ENCODE data around the gene TSN.
"Not testable (repeated sequence)": the region's sequence is repeated elsewhere in the genome, so short reads cannot be mapped to it uniquely, and the experiment has no call there.

TSN gene

DNA sequence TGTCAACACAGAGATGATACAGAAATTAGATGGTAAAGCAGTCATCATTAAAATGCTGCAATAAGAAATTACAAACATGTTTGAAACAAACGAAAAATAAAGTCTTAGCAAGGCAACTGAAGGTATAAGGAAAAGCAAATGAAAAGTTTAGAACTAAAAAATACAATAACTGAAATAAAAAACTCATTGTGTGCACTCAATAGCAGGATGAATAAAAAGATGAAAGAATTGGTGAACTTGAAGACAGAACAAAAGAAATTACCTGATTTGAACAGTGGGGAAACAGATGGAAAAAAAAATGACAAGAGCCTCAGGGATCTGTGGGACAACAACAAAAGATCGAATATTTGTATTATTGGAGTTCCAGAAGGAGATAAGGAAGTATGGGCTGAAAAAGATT is 46.5 kb downstream of the TSN start:
- no peak for DNase-seq (ENCODE audit: low spot score)

DNA sequence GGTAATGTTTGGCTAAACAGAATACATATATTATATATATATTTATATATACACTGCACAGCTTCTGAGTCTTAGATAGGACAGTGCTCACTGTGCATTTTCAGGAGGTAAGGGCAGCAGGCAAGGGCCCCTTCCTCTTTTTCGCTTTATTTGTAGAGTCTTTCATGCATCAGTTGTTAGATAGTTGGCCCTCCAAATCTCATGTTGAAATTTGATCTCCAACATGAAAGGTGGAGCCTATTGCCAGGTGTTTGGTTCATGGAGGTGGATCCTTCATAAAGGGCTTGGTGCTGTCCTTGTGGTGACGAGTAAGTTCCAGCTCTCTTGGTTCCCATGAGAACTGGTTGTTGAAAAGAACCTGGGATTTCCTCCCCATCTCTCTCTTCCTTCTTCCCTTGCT is 48.1 kb downstream of the TSN start:
- no peak for DNase-seq (ENCODE audit: low spot score)

DNA sequence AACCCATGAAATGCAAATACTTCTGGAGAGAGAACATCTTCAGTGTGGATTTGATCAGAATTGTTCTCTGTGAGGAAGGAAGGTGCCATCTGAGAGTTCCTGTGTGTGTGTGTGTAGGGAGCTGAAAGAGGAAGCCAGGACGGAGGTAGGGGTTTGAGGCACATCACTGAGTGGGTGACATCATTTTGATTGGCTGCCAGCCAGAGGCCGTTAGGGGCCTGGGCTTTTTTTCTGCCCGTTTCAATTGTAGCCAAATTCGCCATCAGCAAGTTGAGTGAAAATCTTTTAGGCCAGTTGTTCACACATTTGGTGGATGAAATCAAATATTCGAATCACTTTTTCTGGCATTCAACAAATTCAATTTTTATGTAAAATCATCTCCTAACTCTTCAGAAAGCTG is 48.9 kb downstream of the TSN start:
- DNase-seq (ENCODE audit: low spot score), result no peak

DNA sequence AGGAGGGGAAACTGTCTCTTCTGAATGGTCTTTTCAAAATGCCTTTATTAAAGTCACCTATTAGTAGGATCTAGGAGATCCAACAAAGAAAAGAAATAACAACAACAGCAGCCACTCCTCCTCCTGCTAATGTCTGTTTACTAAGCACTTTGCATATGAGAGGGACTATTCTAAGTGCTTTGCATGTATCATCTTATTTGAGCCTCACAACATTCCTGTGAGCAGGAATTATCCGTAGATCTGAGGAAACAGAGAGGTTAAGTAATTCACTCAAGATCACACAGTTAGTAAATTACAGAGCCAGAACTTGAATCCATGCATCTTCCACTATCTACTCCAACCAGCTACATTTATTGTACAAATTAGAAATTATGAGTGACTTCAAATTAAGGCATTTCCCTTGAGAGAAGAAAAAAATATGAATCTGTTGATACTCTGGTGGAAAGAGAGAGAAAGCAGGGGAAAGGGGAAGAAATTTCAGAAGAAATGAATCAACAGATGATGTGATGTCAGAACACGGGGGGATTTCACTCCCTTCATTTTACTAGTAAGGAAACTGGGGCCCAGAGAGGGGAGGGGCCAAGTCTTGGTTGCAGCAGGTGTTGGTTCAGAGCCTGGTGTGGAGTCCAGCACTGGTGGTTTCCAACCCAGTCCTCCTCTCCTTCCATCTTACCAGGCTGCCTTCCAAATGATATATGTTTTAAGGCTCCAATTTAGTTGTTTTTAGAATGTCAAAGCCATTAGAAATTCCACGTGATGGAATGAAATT is 49.7 kb downstream of the TSN start:
- no peak for DNase-seq (ENCODE audit: low spot score)

DNA sequence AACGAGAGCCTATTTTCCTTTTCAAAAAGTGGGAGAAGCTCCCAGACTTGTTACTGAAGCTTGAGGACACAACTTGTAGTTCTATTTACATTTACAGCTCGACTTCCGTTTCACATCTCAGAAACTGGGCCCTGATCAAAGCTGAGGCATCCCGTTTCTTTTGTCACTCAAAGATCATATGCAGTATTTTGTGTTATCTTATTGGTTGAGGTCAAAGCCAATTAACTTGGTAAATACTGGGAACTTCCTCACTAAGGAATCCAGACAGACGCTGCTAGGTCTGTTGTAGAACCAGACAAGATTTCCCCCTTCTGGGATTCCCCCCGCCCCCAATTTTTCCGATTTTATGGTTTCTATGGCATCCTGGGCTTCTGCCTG is 50.3 kb downstream of the TSN start:
- DNase-seq (ENCODE audit: low spot score), result no peak

DNA sequence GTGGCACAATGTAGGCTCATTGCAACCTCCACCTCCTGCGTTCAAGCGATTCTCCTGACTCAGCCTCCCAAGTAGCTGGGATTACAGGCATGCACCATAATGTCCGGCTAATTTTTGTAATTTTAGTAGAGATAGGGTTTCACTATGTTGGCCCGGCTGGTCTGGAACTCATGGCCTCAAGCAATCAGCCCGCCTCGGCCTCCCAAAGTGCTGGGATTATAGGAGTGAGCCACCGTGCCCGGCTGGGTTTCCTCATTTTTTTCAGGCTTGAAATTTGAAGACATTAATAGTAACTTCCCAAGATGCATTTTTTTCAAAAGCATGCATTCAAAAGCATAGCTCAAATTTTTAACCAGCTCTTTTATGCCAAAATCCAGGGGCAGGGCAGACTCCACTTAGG is 52.3 kb downstream of the TSN start:
- not testable (repeated sequence) for DNase-seq (ENCODE audit: low spot score)

DNA sequence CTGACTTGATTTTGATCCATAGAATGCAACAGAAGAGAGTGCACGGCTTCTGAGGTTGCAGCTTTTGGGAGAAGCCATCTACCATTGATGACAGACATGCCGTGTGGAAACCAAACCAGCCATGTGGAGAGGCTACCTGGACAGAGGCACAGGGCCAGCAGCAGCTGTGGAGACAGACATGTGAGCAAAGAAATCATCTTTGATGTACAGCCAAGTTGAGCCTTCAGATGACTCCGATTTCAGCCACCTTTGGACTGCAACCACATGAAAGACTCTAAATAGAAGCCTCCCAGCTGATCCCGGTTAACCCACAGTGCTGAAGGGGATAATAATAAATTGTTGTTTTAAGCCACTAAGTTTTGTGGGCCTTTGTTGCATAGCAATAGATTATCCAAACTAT is 54.2 kb downstream of the TSN start:
- DNase-seq (ENCODE audit: low spot score), result no peak

DNA sequence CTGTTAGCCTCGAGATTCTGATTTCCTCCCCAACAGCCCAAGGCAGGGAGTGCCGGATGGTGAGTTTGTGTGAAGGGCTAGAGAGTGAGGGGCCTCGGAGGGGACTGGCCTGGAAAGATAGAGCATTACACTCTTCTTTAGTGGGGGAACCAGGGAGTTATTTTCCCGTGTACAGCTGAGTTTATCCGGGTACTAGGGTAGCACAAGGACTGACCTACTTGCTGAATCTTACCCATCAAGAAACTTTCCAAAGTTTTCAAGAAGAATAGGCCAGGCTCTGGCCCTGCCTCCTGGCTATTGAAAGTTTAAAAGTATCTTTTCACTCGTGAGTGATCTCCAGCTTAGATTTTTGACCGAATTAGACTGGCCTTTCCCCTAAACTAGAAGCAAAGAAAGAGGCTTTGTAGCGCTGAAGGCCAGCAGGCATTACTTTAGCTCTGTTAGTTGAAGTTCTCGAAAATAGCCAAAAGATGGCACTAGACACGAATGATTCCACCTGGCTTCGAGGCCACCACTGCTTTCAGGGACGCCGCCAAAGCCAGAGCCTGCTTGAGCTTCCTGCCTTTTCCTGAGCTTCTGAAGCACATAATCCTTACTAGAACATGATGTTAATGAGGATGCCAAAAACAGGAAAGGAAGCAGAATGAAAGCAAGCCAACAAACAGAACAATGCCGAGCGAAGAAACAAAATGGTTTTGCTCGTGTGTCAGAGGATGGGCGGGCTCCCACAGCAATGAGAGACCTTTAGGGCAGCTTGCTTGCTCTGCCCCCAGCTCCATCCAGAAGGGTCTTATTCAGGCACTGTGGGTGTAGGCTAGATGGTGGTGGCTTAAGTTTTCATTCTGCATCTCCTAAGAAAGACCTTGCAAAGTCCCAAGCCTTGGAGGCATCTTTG is 55.8 kb downstream of the TSN start:
- peak; percentile 72 for DNase-seq (ENCODE audit: low spot score)

DNA sequence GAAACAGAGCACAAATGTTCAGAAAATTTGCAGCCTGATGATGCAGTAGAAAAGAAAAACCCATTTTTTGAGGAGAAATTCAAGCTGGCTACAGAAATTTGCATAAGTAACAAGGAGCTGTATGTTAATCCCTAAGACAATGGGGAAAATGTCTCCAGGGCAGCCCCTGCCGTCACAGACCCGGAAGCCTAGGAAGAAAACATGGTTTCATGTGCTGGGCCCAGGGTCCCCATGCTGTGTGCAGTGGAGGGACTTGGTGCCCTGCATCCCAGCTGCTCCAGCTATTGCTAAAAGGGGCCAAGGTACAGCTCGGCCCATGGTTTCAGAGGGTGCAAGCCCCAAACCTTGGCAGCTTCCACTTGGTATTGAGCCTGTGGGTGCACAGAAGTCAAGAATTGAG is 57.6 kb downstream of the TSN start:
- DNase-seq (ENCODE audit: low spot score), result not testable (repeated sequence)

DNA sequence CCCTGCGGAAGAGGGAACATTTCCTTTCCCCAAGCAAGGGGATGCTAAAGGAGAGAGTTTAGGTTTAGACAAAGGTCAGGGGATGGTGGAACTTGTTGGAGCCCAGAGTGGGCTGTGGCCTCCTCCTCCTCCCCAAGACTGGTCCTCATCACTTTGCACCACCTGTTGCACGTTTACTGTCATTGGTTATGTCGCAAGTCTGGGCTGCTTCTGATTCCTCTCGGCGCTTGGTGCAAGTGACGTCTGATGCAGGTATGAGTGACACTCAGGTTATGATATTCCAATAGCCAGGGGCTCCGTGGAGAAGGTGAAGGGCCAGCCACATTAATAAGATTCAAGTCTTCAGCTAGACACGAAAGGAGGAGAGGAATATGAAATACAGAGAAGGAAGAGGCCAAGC is 59.8 kb downstream of the TSN start:
- no peak for DNase-seq (ENCODE audit: low spot score)

DNA sequence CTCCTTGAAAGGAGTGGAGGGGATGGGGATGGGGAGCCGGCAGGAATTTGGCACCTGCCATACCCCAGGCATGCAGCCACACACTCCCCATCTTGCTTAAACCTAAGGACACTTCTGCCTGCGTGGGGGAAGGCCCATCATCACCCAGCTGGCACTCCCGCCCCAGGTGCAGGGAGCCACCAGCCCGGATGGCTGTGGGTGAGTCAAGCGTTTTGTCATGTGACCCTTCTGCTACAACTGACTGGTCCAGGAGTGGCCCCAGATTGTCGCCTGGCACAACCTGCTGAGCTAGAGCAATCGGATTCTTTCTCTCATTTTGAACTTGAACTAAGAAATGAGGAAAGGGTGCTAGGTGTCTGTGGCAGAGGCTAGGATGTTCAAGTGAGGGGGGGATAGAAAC is 61.3 kb downstream of the TSN start:
- DNase-seq (ENCODE audit: low spot score), result no peak

DNA sequence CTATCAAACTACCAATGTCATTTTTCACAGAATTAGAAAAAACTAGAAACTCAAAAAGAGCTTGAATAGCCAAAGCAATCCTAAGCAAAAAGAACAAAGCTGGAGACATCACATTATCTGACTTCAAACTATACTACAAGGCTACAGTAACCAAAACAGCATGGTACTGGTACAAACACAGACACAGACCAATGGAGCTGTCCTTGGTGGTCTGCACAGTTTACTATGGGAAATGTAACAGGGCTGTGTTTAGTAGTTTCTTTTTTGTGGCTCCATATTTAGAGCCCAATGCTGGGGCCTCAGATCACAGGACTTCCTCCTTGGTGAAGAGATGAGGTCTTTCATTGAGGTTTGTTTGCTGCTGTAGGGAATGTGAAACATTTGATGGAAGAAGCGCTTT is 61.9 kb downstream of the TSN start:
- not testable (repeated sequence) for DNase-seq (ENCODE audit: low spot score)

All from hepatic stellate cell (primary cell).